ENCODE results near the gene OSBPL7.

- TF ChIP-seq POLR2AphosphoS5 (IDR thresholded peaks at IDR 0.05; ENCODE audit: low read depth, low read length) (no peak), POLR2A (IDR thresholded peaks at IDR 0.05; ENCODE audit: low read depth, low read length) (no peak), TAF1 (IDR thresholded peaks at IDR 0.05; ENCODE audit: borderline replicate concordance, low read depth, low read length) (no peak)
Observed at GRCh38 chr17:47870056-47870455, 48.5 kb upstream of the OSBPL7 start.
